Mesenteric fat pad (tissue), 1 donor: ENCODE measurements around the gene HDDC2. TPM values are rescaled to one million over a fixed set of nuclear protein-coding genes. Genes with fewer than 3 reads are reported as not detected.

Experiments
- DNase-seq: peaks from one replicate; pipeline ENCODE4 v3.0.0-alpha.2; 2020; ENCODE audit warnings: low spot score
- long read RNA-seq: library from polyadenylated mRNA; unstranded; transcript quantifications from one replicate; pipeline ENCODE4 v2.0.0, GENCODE V29; 2020
- total RNA-seq: library from RNA; stranded (reverse); fragmentation: NEBNext Ultra II Directional; extraction: Animal tissue kit (Norgen Biotek cat#: 25700); gene quantifications from one replicate; pipeline ENCODE4 v1.2.1, GENCODE V29; 2021
- donor health status: DM: yes; HTN: yes; CAD: no.

The HDDC2 gene, protein sequence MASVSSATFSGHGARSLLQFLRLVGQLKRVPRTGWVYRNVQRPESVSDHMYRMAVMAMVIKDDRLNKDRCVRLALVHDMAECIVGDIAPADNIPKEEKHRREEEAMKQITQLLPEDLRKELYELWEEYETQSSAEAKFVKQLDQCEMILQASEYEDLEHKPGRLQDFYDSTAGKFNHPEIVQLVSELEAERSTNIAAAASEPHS
- 53.9 TPM for total RNA-seq
- long read RNA-seq, transcript HDDC2-202 (6 exons, 918 nt), result major isoform, 9 of 29 reads
- long read RNA-seq, transcript HDDC2-201 (5 exons, 1,350 nt), result minor isoform, 8 of 29 reads
- long read RNA-seq, partial matches to known transcripts, result 6 of 29 reads
- long read RNA-seq, other reads (novel, unspliced or antisense), result 4 of 29 reads

- peak; percentile 95 for DNase-seq
Measured at GRCh38 chr6:125301435-125302391, at the start of gene HDDC2. HDDC2 (minus strand) TSS chr6:125301967; CDS start chr6:125301932, 35 bp downstream.

DNA sequence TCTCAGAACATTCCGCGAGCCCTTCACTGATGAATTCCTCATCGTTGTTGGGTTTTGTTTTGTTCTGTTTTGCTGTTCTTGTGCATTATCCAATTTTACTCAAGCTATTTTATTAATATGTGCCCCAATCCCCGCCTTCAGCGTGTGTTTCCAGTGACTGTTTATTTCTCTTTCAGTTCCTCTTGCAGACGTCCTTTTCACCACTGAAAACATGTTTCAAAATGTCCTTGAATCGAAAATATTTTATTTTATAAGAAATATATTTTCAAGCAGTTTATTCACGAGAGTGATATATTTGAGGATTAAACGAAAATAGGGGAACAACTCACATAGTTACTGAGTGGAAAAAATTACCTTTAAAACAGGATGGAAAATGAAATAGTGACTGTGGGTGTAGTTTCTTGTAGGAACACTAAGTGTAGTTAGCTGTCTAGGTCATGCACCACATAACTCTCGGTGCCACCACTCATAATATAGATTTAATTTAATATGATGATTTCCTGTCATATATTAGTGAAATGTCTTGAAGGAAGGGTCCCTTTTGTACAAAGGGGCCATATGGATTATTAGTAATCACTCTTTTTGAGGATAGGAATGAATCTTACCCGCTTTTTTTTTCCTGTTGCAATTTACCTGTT lies 45.3 kb upstream of the HDDC2 start:
- DNase-seq, result no peak

GRCh38 chr6:125346201-125346925 lies 44.6 kb upstream of the HDDC2 start:
- no peak for DNase-seq

DNA sequence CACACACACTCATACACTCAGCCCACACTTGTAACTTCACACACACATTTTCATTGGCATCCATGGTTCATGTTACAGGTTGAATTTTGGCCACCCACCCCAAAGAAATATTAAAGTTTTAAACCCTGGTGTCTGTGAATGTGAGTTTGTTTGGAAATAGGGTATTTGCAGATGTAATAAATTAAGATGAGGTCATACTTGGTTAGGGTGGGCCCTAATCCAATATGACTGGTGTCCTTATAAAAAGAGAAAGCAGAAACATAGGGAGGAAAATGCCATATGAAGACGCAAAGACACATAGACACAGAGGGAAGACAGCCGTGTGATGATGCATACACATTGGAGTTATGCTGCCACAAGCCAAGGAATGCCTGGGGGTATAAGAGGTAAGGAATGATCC lies 39.7 kb upstream of the HDDC2 start:
- DNase-seq, result no peak

- no peak for DNase-seq
Measured at GRCh38 chr6:125340991-125341390, 39.2 kb upstream of the HDDC2 start.

- DNase-seq, result no peak
Measured at GRCh38 chr6:125340175-125340835, 38.5 kb upstream of the HDDC2 start.

DNA sequence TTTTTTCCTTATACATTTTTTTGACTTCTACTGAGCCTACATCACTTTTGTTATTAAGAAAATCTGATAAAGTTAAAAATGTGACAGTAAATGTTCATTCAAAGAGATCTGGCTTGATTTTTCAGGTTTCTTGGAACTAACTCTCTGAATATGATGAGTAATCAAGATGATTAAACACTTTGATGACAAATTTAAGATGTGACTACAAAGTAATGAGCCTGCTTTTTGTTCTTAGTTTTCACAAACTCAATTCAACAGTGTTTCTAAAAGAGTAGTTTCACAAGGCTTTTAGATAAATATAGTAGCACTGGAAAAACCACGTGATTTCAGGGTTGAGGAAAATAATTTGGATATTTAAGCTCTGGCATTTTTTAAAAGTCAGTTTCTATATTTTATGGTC lies 37.9 kb upstream of the HDDC2 start:
- no peak for DNase-seq

- no peak for DNase-seq
Measured at GRCh38 chr6:125338381-125338780, 36.6 kb upstream of the HDDC2 start.

DNA sequence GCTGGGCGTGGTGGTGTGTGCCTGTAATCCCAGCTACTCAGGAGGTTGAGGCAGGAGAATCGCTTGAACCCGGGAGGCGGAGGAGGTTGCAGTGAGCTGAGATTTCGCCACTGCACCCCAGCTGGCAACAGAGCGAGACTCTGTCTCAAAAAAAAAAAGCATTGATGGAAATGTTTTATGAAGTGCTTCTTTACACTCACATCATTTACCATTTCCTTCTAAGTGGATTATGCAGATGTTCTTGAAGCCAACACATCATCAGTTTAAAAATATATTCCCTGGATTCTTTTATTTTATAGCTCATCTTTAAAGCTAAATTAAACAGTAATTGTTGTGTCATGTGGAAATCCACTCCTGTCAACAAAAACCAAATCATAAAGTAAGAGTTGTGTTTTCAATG lies 35.9 kb upstream of the HDDC2 start:
- DNase-seq, result no peak

GRCh38 chr6:125332664-125333063 lies 30.9 kb upstream of the HDDC2 start:
- DNase-seq, result no peak

DNA sequence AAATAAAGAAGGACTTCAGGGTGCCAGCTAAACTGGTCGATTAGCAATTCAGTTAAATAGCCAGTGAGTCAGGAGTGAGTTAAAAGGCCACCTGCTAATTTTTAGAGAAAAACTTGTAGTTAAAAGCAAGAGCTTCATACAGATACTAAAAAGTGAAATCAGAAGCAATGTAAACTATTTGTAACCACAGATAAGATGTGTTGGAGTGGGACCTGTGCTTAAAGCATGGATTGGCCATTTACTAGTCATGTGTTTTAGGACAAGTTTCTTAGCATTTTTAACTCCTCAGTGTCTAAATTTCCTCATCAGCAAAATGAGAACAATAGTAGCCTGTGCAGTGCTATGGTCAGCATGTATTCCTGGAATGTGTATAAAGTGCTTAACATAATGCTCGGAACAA lies 23.8 kb upstream of the HDDC2 start:
- no peak for DNase-seq

DNA sequence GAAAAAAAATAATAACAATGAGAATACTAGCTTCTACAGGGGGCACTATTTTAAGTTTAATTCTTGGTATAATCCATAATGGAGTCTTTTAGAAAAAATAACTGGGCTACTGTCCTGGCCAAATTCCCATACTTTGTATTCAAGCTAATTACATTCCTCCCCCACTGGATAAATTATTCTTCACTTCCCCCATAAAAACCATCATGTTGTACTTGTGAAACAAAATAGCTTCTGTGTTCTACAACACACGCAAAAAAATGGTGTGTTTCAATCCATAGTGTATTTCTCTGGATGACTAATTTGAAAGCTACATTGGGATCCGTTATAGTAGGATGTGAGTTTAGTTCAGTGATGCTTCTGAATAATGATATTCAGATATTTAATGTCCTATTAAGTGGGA lies 21.6 kb upstream of the HDDC2 start:
- no peak for DNase-seq

DNA sequence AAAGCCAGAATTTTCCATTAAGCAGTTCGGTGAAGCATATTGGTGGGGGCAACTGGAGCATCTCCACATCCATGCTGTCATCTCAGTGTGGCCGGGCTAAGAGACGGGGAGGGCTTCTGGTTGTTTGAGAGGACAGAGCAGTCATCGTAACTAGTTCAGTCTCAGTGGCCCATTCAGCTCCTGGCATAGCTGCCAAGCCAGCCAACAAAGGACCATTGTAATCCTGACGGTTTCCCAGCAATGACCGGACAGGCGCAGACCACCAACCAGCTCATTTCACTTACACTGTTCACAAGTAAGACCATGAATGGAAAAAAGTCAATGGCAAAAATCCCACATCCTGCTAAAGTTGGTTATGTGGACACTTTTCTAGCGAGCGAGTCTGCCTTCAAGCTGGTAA lies 14.9 kb upstream of the HDDC2 start:
- no peak for DNase-seq

GRCh38 chr6:125315548-125315947 lies 13.8 kb upstream of the HDDC2 start:
- no peak for DNase-seq

DNA sequence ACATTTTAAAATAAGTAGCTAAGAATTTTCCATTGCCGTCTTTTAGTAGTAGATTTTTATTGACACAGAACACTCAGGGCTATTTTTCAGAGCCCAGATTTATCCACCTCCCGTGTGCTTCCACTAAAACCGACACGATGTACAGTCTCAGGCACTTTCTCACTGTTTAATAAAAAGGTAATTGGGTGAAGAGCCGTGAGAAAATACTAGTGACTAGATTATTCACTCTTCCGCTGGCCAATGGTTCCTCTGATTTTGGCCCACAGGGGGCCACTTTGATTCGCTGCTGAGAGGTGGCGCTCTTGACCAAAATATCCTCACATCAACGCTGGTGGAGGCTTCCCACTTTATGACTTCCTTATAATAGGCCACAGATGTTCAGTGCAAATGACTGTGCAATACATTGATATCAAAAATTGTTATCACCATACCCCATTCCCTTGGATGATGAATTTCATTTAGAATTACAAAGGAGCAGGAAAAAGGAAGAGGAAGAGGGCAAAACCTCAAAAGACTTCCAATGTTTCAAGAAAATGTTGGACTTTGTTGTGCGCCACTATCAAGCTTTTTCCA lies 12.3 kb upstream of the HDDC2 start:
- no peak for DNase-seq

- no peak for DNase-seq
Measured at GRCh38 chr6:125312950-125313349, 11.2 kb upstream of the HDDC2 start.

GRCh38 chr6:125312478-125312877 lies 10.7 kb upstream of the HDDC2 start:
- DNase-seq, result no peak

- DNase-seq, result no peak
Measured at GRCh38 chr6:125310994-125311649, 9.4 kb upstream of the HDDC2 start.

GRCh38 chr6:125307964-125308615 lies 6.3 kb upstream of the HDDC2 start:
- no peak for DNase-seq
